ENCODE measurements around the gene NANOS1. TPM values are rescaled to one million over a fixed set of nuclear protein-coding genes. Genes with fewer than 3 reads are reported as not detected.
A peak's percentile ranks its signal among the peaks of the same experiment; 100 is the strongest.

The NANOS1 gene
- total RNA-seq, 5 donors from 2014 or later (not counting 1 experiment from before 2014, with no cell fraction given): 0.08 to 0.60 (median 0.38) TPM

DNA sequence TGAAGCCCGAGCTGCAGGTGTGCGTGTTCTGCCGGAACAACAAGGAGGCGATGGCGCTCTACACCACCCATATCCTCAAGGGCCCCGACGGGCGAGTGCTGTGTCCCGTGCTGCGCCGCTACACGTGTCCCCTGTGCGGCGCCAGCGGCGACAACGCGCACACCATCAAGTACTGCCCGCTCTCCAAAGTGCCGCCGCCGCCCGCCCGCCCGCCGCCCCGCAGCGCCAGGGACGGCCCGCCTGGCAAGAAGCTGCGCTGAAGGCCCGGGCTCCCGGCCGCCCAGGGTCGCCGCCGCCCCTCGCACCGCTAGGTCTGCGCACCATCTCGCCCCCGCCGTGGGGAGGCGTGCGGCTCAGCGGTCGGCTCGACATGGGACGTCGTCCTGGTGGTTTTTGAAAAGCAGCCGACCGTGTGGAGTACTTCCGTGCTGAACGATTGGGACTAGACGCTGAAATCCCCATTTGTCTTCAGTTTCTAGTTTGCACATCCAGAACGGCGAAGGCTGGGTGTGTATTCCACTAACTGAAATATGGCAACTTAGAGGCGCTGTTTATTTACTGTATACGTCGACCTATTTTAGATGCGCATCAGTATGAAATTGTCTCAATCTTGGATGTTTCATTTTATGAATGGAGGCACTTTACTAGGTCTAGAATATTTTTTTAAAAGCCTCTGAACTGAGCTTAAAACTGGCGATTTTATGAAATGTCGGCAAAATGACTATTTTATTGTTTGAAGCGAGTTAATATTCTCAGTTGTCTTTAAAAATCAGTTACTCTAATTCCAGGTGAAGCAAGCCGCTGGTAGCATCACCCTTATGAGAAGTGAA is 1.1 kb downstream of the NANOS1 start:
- no peaks in the 10 kb centered on the region for H3K9me3 Mint-ChIP-seq
- peak overlapping the region; percentile 15 to 48 for H3K4me3 ChIP-seq (ENCODE audit: control insufficient read depth in 1 of 2, extremely low read depth in 1 of 2, low read length in 1 of 2)
- H3K4me1 Mint-ChIP-seq: peaks cover 12 to 24% (median 13%) of the 10 kb centered on the region in 3 donors
- ChIA-PET POLR2A (interaction anchor here in 1 of 2 donors (0.5 to 0.6 kb wide), 2 partner anchors 32 to 176 kb away, joined by 3 to 10 read pairs; no protein-coding TSS in a partner anchor), CTCF (interaction anchor here in 1 of 2 donors (0.7 kb wide), 1 partner anchor 16 kb away, joined by 4 read pairs; no protein-coding TSS in a partner anchor)
- H3K36me3 ChIP-seq (ENCODE audit: control insufficient read depth in 2 of 2, extremely low read depth in 1 of 2, insufficient read depth in 1 of 2, low read length in 1 of 2): peaks cover 7 to 16% of the 10 kb centered on the region in 2 donors
- H3K4me1 ChIP-seq (ENCODE audit: control insufficient read depth in 1 of 2, extremely low read depth in 1 of 2, insufficient read depth in 2 of 2, low read length in 2 of 2): peaks cover 0 to 10% of the 10 kb centered on the region in 2 experiments
- DNase-seq (peak in 32 of 35 experiments; percentile 5 to 66 (median 32)), ATAC-seq (replicated peaks in 1 of 4) (peak; percentile 44 to 63 (median 58))
- H3K27me3 Mint-ChIP-seq: no peaks in the 10 kb centered on the region
- H3K27me3 ChIP-seq (replicated peaks in 1 of 2; ENCODE audit: control insufficient read depth in 2 of 2, extremely low read depth in 1 of 2, insufficient read depth in 2 of 2, low read length in 1 of 2): peaks cover 0 to 7% of the 10 kb centered on the region in 2 experiments
- H3K36me3 Mint-ChIP-seq: peaks cover 12% of the 10 kb centered on the region
- H3K9me3 ChIP-seq: no peaks in the 10 kb centered on the region
- peak overlapping the region; percentile 66 to 73 (median 69) for H3K4me3 Mint-ChIP-seq
- H3K27ac Mint-ChIP-seq: no peak overlapping the region
- 8% methylated on average over 64 of the region's 65 CpGs for WGBS (ENCODE audit: insufficient coverage)
- H3K27ac ChIP-seq (ENCODE audit: low read length): no peak overlapping the region

DNA sequence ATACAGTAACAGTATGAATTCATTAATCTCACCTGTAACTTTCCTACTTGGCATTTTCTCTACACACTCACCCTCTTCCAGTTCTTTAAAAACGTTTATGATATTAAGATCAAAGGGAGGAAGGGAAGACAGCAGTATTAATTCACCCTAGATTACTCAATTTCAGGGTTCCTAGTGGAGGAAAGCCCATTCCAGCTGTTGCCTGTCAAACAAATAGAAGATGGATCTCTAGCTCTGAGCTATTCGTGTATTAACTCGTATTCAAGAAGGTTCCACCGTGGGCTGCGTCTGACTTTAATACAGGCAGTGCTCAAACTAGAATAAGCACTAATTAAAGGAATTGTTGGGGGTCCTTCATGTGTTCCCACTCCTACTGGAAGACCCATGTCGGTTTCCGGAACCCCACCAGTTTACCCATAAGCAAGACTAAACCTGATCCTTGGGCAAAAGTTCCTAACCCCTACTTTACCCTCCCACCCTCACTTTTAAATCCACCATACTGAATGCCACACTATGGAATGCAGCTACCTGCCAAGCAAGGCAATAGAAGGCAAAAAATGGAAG is 2.1 kb downstream of the NANOS1 start:
- ATAC-seq (replicated peaks in 1 of 4) (no peak), DNase-seq (no peak)
- H3K27me3 ChIP-seq (replicated peaks in 1 of 2; ENCODE audit: control insufficient read depth in 2 of 2, extremely low read depth in 1 of 2, insufficient read depth in 2 of 2, low read length in 1 of 2): peaks cover 0 to 7% of the 10 kb centered on the region in 2 experiments
- H3K36me3 Mint-ChIP-seq: peaks cover 12% of the 10 kb centered on the region
- ChIA-PET POLR2A (interaction anchor here (0.5 to 0.6 kb wide), 2 partner anchors 31 to 54 kb away, joined by 4 to 10 read pairs; no protein-coding TSS in a partner anchor), CTCF (interaction anchor here (0.5 kb wide), 2 partner anchors 40 to 261 kb away, joined by 3 to 4 read pairs; no protein-coding TSS in a partner anchor)
- no peaks in the 10 kb centered on the region for H3K9me3 ChIP-seq
- no peaks in the 10 kb centered on the region for H3K9me3 Mint-ChIP-seq
- no peaks in the 10 kb centered on the region for H3K27me3 Mint-ChIP-seq
- no peak overlapping the region for H3K27ac ChIP-seq (ENCODE audit: low read length)
- H3K36me3 ChIP-seq (ENCODE audit: control insufficient read depth in 2 of 2, extremely low read depth in 1 of 2, insufficient read depth in 1 of 2, low read length in 1 of 2): peaks cover 7 to 25% of the 10 kb centered on the region in 2 donors
- peaks cover 0 to 10% of the 10 kb centered on the region in 2 experiments for H3K4me1 ChIP-seq (ENCODE audit: control insufficient read depth in 1 of 2, extremely low read depth in 1 of 2, insufficient read depth in 2 of 2, low read length in 2 of 2)
- H3K4me3 Mint-ChIP-seq: peak overlapping the region; percentile 26 to 66 (median 44)
- WGBS (ENCODE audit: insufficient coverage): 100% methylated on average over 1 of the region's 7 CpGs
- H3K4me3 ChIP-seq (ENCODE audit: control insufficient read depth in 1 of 2, extremely low read depth in 1 of 2, low read length in 1 of 2): no peak overlapping the region
- peaks cover 12 to 24% (median 13%) of the 10 kb centered on the region in 3 donors for H3K4me1 Mint-ChIP-seq
- H3K27ac Mint-ChIP-seq: no peak overlapping the region

- no peak overlapping the region for H3K4me3 ChIP-seq (ENCODE audit: control insufficient read depth in 1 of 2, extremely low read depth in 1 of 2, low read length in 1 of 2)
- Mint-ChIP-seq H3K4me1 (peaks cover 13 to 15% (median 13%) of the 10 kb centered on the region in 3 donors), H3K4me3 (no peak overlapping the region), H3K27ac (no peak overlapping the region), H3K27me3 (no peaks in the 10 kb centered on the region), H3K36me3 (peaks cover 63% of the 10 kb centered on the region), H3K9me3 (no peaks in the 10 kb centered on the region)
- H3K9me3 ChIP-seq: no peaks in the 10 kb centered on the region
- no peak overlapping the region for H3K27ac ChIP-seq (ENCODE audit: low read length)
- CTCF ChIA-PET: interaction anchor here in 1 of 2 donors (0.6 kb wide), 1 partner anchor 689 kb away, joined by 8 read pairs; no protein-coding TSS in a partner anchor
- no peaks in the 10 kb centered on the region for H3K27me3 ChIP-seq (replicated peaks in 1 of 2; ENCODE audit: control insufficient read depth in 2 of 2, extremely low read depth in 1 of 2, insufficient read depth in 2 of 2, low read length in 1 of 2)
- DNase-seq (no peak), ATAC-seq (replicated peaks in 1 of 4) (no peak)
- peaks cover 11 to 86% of the 10 kb centered on the region in 2 donors for H3K36me3 ChIP-seq (ENCODE audit: control insufficient read depth in 2 of 2, extremely low read depth in 1 of 2, insufficient read depth in 1 of 2, low read length in 1 of 2)
- POLR2A ChIA-PET: no interaction called here
- WGBS (ENCODE audit: insufficient coverage): no CpG with 5 or more reads among the region's 1 CpG
- no peaks in the 10 kb centered on the region for H3K4me1 ChIP-seq (ENCODE audit: control insufficient read depth in 1 of 2, extremely low read depth in 1 of 2, insufficient read depth in 2 of 2, low read length in 2 of 2)
Observed at GRCh38 chr10:119039161-119039560, 9.6 kb downstream of the NANOS1 start.

DNA sequence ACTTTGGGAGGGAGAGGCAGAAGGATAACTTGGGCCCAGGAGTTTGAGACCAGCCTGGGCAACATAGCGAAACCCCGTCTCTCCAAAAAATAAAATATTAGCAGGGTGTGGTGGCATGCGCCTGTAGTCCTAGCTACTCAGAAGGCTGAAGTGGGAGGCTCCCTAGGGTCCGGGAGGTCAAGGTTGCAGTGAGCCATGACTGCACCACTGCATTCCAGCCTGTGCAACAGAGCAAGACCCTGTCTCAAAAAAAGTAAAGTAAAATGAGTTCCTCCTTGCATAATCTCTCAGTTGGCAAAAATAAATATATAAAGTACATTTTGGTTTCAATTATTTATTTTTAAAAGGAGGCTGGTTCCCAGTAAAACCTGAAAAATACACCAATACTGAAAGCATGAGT is 11.8 kb downstream of the NANOS1 start:
- ATAC-seq (replicated peaks in 1 of 4) (no peak), DNase-seq (no peak)
- ChIA-PET CTCF (no interaction called here), POLR2A (interaction anchor here in 1 of 2 donors (0.7 kb wide), 1 partner anchor 50 kb away, joined by 7 read pairs; no protein-coding TSS in a partner anchor)
- H3K4me3 Mint-ChIP-seq: no peak overlapping the region
- no peak overlapping the region for H3K27ac ChIP-seq (ENCODE audit: low read length)
- H3K27ac Mint-ChIP-seq: no peak overlapping the region
- H3K36me3 Mint-ChIP-seq: peaks cover 68% of the 10 kb centered on the region
- no peaks in the 10 kb centered on the region for H3K4me1 ChIP-seq (ENCODE audit: control insufficient read depth in 1 of 2, extremely low read depth in 1 of 2, insufficient read depth in 2 of 2, low read length in 2 of 2)
- no peaks in the 10 kb centered on the region for H3K9me3 Mint-ChIP-seq
- WGBS (ENCODE audit: insufficient coverage): 93% methylated on average over 2 of the region's 4 CpGs
- peaks cover 8 to 93% of the 10 kb centered on the region in 2 donors for H3K36me3 ChIP-seq (ENCODE audit: control insufficient read depth in 2 of 2, extremely low read depth in 1 of 2, insufficient read depth in 1 of 2, low read length in 1 of 2)
- no peaks in the 10 kb centered on the region for H3K27me3 ChIP-seq (replicated peaks in 1 of 2; ENCODE audit: control insufficient read depth in 2 of 2, extremely low read depth in 1 of 2, insufficient read depth in 2 of 2, low read length in 1 of 2)
- no peak overlapping the region for H3K4me3 ChIP-seq (ENCODE audit: control insufficient read depth in 1 of 2, extremely low read depth in 1 of 2, low read length in 1 of 2)
- H3K27me3 Mint-ChIP-seq: no peaks in the 10 kb centered on the region
- H3K4me1 Mint-ChIP-seq: peaks cover 14 to 24% (median 15%) of the 10 kb centered on the region in 3 donors
- no peaks in the 10 kb centered on the region for H3K9me3 ChIP-seq

DNA sequence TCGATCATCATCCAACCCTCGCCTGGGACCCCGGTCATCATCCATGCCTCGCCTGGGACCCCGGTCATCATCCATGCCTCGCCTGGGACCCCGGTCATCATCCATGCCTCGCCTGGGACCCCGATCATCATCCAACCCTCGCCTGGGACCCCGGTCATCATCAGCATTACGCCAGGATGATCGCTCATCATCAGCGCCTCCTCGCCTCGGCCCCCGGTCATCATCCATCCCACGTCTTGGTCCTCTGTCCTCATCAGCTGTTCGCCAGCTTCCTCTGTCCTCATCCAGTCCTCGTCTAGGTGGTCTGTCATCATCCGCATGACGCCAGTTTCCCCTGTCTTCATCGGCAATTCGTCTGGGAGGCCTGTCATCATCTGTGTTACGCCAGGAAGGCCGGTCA is 12.7 kb downstream of the NANOS1 start:
- 95% methylated on average over 26 of the region's 26 CpGs for WGBS (ENCODE audit: insufficient coverage)
- no peak overlapping the region for H3K27ac ChIP-seq (ENCODE audit: low read length)
- CTCF ChIA-PET: no interaction called here
- peak overlapping the region in 1 of 3 donors; percentile 37 for H3K4me3 Mint-ChIP-seq
- H3K4me1 ChIP-seq (ENCODE audit: control insufficient read depth in 1 of 2, extremely low read depth in 1 of 2, insufficient read depth in 2 of 2, low read length in 2 of 2): no peaks in the 10 kb centered on the region
- peak overlapping the region in 1 of 2 donors; percentile 43 for H3K27ac Mint-ChIP-seq
- POLR2A ChIA-PET: no interaction called here
- peaks cover 8 to 91% of the 10 kb centered on the region in 2 donors for H3K36me3 ChIP-seq (ENCODE audit: control insufficient read depth in 2 of 2, extremely low read depth in 1 of 2, insufficient read depth in 1 of 2, low read length in 1 of 2)
- H3K4me1 Mint-ChIP-seq: peaks cover 15 to 27% (median 18%) of the 10 kb centered on the region in 3 donors
- no peaks in the 10 kb centered on the region for H3K9me3 ChIP-seq
- no peak overlapping the region for H3K4me3 ChIP-seq (ENCODE audit: control insufficient read depth in 1 of 2, extremely low read depth in 1 of 2, low read length in 1 of 2)
- no peaks in the 10 kb centered on the region for H3K27me3 Mint-ChIP-seq
- no peaks in the 10 kb centered on the region for H3K9me3 Mint-ChIP-seq
- DNase-seq: no peak
- peak in 1 of 4 experiments; percentile 19 for ATAC-seq (replicated peaks in 1 of 4)
- no peaks in the 10 kb centered on the region for H3K27me3 ChIP-seq (replicated peaks in 1 of 2; ENCODE audit: control insufficient read depth in 2 of 2, extremely low read depth in 1 of 2, insufficient read depth in 2 of 2, low read length in 1 of 2)
- H3K36me3 Mint-ChIP-seq: peaks cover 68% of the 10 kb centered on the region

- no peak overlapping the region for H3K27ac Mint-ChIP-seq
- ATAC-seq (replicated peaks in 1 of 4) (no peak), DNase-seq (no peak)
- no peak overlapping the region for H3K4me3 Mint-ChIP-seq
- H3K9me3 Mint-ChIP-seq: no peaks in the 10 kb centered on the region
- peaks cover 15 to 34% (median 29%) of the 10 kb centered on the region in 3 donors for H3K4me1 Mint-ChIP-seq
- H3K27me3 Mint-ChIP-seq: no peaks in the 10 kb centered on the region
- no peaks in the 10 kb centered on the region for H3K4me1 ChIP-seq (ENCODE audit: control insufficient read depth in 1 of 2, extremely low read depth in 1 of 2, insufficient read depth in 2 of 2, low read length in 2 of 2)
- H3K4me3 ChIP-seq (ENCODE audit: control insufficient read depth in 1 of 2, extremely low read depth in 1 of 2, low read length in 1 of 2): no peak overlapping the region
- H3K36me3 Mint-ChIP-seq: peaks cover 68% of the 10 kb centered on the region
- ChIA-PET POLR2A (no interaction called here), CTCF (no interaction called here)
- H3K27me3 ChIP-seq (replicated peaks in 1 of 2; ENCODE audit: control insufficient read depth in 2 of 2, extremely low read depth in 1 of 2, insufficient read depth in 2 of 2, low read length in 1 of 2): no peaks in the 10 kb centered on the region
- 97% methylated on average over 5 of the region's 7 CpGs for whole genome bisulfite sequencing (ENCODE audit: insufficient coverage)
- H3K36me3 ChIP-seq (ENCODE audit: control insufficient read depth in 2 of 2, extremely low read depth in 1 of 2, insufficient read depth in 1 of 2, low read length in 1 of 2): peaks cover 8 to 83% of the 10 kb centered on the region in 2 donors
- H3K27ac ChIP-seq (ENCODE audit: low read length): no peak overlapping the region
- no peaks in the 10 kb centered on the region for H3K9me3 ChIP-seq
Observed at GRCh38 chr10:119045561-119045960, 16.0 kb downstream of the NANOS1 start.
